ENCODE measurements around the gene THSD7A. TPM values are rescaled to one million over a fixed set of nuclear protein-coding genes. Genes with fewer than 3 reads are reported as not detected.

THSD7A gene
- total RNA-seq, 1 donor from 2014 or later = 41.0 TPM

GRCh38 chr7:11751807-11752389, 80.1 kb downstream of the THSD7A start:
- no peak for DNase-seq

GRCh38 chr7:11751315-11751714, 80.7 kb downstream of the THSD7A start:
- DNase-seq = no peak

- DNase-seq = no peak
Measured at GRCh38 chr7:11750191-11750590, 81.8 kb downstream of the THSD7A start.

DNA sequence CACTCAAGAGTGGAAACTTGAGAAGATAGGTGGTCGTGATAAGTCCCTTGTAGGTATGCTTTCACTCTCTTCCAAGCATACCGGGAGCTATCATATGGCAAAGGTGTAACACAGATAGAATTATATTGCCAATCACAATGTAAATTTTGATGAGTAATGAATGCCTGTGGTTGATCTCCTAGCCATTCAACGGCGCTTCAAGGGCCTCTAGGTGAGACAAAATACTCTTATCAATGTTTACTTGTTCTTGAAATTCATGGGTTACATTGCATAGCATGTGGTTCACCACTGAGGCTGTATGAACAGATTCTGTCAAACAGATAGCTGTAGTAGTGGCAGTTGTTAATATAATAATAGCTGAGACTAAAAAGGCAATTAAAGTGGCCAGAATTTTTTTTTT, 82.4 kb downstream of the THSD7A start:
- DNase-seq = no peak

- DNase-seq = no peak
Measured at GRCh38 chr7:11748884-11749283, 83.1 kb downstream of the THSD7A start.

DNA sequence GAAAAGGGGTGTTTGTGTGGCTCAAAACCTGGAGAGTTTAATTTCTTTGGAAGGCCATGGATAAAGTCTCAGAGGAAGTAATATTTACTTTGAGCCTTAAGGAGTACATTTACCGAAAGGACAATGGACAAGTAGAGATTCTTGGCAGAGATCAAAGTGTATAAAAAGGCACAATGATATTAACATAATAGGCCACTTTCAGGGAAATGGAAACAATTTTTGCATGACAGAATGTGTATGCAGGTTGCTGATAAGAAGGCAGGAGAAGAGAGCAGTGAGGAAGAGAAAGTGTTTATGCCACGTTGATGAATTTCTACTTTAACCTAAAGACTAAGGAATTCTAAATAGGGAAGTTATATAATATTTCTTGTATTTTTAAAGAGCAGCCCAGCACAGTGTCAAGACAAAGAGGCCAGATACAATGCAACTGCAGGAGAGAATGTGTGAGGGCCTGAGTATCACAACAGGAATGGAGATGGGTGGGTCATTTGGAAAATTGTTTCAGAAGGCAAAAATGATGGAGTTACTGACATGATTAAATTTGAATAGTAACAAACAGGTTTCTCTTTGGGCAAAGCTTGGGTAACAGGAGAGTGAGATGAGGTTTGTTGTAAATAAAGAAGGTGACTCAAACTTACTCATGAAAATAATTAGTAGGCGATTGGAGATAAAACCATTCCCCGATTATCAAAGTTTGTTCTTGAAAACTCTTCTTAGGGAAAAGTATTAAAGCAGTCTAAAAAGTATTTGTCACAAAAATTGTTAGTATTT, 84.1 kb downstream of the THSD7A start:
- no peak for DNase-seq

- no peak for DNase-seq
Measured at GRCh38 chr7:11746591-11746990, 85.4 kb downstream of the THSD7A start.

DNA sequence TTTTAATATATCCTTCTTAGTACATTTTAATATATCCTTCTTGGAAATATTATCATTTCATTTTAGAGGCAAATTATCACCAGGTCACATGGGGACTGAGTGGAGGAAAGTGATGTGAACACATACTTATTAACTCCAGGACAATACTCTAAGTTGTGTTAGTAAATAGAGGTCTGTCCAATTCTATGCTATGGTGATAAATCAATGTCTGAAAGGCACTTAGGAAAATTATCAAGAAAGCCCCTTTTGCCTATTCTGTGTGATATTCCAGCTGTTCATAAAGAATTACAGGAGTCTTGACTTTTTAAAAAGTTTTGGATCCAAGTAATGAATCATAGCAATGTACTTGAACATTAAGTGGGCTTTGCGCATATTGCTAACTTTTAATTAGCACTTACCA, 88.5 kb downstream of the THSD7A start:
- DNase-seq = no peak

- DNase-seq = no peak
Measured at GRCh38 chr7:11743016-11743415, 89.0 kb downstream of the THSD7A start.

DNA sequence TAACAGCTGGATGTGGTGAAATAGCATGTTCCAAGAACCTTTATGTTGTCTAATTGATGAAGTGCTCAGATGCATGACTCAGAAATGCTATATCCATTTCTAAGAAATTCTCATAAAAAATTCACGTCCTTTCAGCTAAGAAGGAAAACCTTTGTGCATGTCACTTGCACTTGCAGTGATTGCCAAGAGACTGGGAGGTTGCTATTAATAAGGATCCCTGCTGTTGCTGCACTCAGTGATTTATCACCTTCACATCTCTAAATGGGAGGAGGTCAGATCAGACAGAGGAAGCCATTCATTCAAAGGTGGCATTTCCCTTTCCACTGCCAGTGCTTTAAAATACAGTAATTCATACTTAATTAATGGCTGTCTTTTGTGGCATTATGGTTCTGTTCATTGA, 89.5 kb downstream of the THSD7A start:
- no peak for DNase-seq

DNA sequence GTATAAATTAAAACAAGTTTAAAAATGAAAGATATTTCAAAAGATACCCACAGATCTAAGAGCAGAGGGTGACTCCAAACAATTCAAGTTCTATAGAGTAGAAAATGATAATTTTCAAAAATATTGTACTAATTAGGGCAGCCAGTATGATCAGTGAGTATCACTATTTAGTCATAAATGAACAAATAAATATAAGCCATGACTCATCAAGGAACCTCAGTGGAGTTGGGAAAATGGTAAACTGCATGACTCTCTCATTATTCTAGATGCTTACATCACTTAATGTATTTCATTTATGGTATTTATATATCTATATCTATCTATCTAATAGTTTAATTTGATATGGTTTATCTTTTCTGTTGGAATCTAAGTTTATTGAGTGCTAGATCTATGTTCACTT, 94.3 kb downstream of the THSD7A start:
- DNase-seq = no peak

DNA sequence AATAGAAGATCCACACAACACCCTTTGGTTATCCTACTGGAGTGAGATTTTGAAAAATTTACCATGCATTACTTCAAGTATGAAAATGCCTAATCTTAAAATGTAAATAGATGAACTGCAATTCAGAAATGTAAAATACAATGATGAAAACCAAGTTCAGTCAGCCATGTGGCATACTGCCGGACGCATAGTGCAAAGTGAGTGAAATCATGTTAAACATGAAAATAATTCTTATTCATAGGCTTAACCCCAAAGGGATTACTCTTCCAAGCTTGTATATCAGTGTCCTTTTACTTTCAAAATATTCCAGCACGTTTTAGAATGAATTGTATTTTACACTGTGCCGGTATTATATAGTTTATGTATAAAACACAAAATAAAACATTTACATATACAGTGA, 99.8 kb downstream of the THSD7A start:
- no peak for DNase-seq

GRCh38 chr7:11730725-11731124, 101.3 kb downstream of the THSD7A start:
- DNase-seq = no peak

DNA sequence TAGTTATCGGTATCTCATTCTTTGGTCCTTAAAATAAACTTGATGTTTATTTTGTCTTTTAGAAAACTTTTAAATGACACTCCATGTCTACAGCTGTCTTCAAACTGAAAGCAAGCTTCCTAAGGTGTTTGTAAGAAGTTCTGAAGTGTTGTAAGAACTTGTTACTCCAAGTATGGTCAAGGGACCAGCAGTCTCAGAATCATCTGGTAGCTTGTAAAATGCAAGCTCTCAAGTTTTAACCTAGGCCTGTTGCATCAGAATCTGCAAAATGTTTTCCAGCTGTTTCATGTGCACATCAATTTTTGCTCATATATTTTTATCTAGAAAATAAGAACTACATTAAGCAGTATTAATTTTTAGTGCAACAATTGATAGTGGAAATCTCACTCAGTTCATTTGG, 104.1 kb downstream of the THSD7A start:
- DNase-seq = no peak

- no peak for DNase-seq
Measured at GRCh38 chr7:11726794-11727155, 105.2 kb downstream of the THSD7A start.

GRCh38 chr7:11726001-11726793, 105.8 kb downstream of the THSD7A start:
- no peak for DNase-seq

GRCh38 chr7:11716185-11716584, 115.8 kb downstream of the THSD7A start:
- DNase-seq = no peak

- no peak for DNase-seq
Measured at GRCh38 chr7:11714676-11715075, 117.3 kb downstream of the THSD7A start.

DNA sequence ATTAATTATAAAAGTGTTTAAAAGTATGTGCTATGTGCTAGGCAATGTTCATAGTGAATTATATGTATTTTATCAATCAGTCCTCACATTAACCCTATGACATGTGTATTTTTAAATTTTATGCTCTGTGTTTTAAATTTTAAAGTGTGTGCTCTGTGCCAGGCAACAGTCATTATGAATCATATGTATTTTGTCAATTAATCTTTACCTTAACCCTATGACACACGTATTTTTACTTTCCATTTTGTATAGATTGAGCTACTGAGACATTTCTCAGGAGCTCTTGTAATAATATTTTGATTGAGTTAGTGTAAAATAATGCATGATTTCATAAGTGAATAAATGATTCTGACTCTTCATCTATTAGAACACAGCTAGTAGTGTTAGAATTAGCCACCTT, 117.8 kb downstream of the THSD7A start:
- DNase-seq = no peak

DNA sequence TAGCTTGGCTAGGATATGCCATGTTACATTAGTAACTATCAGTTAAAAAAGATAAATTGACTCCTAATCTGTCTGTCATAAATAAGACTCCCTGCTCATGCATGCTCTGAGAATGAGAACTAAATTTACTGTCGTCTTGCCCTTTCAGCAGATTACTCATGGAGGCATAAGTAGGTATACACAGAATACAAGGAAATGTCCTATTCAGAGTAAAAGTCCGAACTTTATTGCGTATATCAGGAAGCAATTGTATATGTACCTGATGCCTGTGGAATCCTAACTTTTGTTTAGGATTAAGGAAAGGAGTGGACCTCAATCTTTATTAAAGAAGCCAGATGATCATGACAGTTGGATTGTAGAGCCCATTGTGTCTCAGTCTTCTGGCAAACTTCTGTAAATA, 118.6 kb downstream of the THSD7A start:
- no peak for DNase-seq

GRCh38 chr7:11710377-11710776, 121.6 kb downstream of the THSD7A start:
- DNase-seq = no peak

DNA sequence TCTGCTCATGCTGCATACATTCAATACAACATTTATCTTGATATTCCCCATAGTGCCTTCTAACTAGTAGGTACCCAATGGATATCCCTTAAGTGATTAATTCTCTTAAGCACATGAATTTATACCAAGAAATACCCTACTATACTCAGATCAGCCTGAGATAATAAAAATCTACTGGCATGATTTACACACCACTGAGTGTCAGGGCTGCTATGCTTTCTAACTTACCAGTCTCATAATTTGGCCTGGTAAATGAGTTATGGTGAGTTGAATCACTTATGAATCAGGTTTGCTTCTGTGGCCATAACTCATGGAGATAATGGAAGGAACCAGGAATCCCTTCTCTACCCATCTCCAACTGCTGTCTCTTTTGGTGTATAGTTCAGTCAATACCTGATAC, 122.8 kb downstream of the THSD7A start:
- DNase-seq = no peak

DNA sequence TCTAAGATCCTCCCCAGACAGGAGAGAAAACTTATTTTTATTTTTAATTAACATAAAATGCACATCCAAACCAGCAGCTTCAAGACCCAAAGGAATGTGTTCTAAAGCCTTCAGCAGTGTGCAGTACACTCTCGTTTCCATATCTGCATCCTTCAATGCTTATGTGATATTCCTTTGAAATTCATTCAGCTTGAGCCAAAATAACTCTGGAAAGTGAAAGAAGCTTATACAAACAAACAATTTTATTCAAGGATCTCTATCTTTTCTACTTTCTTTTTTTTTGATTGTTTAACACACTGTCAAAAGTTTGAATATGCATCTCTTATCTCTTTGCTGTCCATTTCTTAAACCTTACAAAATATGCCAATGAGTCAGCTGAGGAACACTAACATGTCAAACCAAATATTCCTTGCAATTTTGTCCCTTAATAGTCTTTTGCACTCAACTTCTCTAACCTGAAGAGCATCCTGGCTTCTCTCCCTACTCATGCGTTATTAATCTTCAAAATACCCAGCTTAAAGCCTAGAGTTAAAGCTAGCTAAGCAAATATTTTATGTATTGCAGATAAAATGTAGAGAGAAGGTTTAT, 124.3 kb downstream of the THSD7A start:
- DNase-seq = no peak

Data from occipital lobe (tissue), 2 donors.